ENCODE measurements around the gene CMIP.

Gene CMIP

GRCh38 chr16:81478876-81479511 lies 34.4 kb downstream of the CMIP start:
- DNase-seq (ENCODE audit: low read depth in 2 of 2): no peak

DNA sequence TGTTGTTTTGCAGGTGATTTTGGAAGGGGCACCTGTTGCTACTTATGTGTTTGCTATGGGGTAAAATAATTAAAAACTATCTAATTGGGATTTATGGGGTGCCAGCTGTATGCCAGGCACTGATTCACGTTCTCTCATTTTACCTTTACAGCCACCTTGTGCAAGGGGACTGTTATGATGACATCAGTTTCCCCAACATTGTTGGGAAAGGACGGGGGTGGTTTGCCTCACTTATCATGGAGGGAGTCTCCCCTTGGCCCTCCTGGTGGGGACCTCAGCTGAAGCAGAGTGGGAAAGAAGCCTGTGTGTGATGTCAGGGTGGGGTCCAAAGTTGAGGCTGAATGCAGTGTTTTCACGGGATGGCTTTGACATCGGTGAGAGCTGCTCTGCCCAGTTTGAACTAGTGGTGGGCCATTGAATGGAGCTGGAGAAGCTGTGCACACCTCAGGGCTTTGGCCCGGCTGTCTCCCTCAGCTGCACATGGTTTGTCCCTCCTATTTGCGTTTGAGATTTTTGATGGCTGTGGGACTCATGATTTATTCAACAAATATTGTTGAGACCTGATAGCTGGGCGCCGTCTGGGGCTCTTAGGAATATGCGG lies 36.1 kb downstream of the CMIP start:
- no peak for DNase-seq (ENCODE audit: low read depth in 2 of 2)

GRCh38 chr16:81481207-81481821 lies 36.7 kb downstream of the CMIP start:
- DNase-seq (ENCODE audit: low read depth in 2 of 2): peak in 1 of 2 donors; percentile 21

- no peak for DNase-seq (ENCODE audit: low read depth in 2 of 2)
Measured at GRCh38 chr16:81482329-81483063, 37.9 kb downstream of the CMIP start.

DNA sequence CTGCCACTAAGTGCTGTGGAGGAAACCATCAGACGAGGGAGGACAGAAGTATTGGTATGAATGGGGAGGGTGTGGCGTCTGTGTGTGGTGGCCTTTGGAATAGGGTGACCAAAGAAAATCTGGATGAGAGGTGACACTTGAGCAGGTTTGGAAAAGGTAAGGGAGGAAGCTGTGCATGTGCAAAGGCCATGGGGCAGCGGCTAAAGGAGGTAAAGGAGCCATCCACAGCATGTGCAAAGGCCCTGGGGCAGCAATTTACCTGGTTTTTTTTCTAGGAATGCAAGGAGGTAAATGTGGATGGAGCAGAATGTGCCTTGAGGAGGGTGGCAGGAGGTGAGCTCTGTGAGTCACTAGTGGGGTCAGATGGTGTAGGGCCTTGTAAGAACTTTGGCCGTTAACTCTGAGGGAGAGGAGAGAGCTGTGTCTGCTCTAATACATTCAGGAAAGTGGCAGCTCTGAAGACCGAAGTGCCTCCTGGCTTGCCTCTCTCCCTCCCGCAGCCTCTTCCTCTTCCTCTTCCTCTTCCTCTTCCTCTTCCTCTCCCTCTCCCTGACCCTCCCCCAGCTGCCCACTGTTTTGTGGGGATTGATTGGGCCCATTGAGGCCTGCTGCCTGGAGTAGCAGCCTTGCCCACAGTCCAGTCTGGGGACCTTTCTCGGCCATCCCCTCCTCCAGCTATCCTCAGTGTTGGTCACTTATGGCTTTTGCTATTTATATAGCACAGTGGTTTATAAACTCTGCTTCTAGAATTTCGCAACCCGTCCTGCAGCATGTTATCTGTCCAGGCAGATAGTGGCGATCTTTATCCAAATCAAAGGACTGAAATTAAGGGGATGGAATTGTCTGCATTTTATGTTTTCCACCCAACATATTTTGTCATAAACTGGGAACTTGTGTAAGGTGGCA lies 38.7 kb downstream of the CMIP start:
- DNase-seq (ENCODE audit: low read depth in 2 of 2): no peak

- no peak for DNase-seq (ENCODE audit: low read depth in 2 of 2)
Measured at GRCh38 chr16:81483970-81484595, 39.5 kb downstream of the CMIP start.

- no peak for DNase-seq (ENCODE audit: low read depth in 2 of 2)
Measured at GRCh38 chr16:81484908-81485624, 40.5 kb downstream of the CMIP start.

- no peak for DNase-seq (ENCODE audit: low read depth in 2 of 2)
Measured at GRCh38 chr16:81485824-81486539, 41.4 kb downstream of the CMIP start.

DNA sequence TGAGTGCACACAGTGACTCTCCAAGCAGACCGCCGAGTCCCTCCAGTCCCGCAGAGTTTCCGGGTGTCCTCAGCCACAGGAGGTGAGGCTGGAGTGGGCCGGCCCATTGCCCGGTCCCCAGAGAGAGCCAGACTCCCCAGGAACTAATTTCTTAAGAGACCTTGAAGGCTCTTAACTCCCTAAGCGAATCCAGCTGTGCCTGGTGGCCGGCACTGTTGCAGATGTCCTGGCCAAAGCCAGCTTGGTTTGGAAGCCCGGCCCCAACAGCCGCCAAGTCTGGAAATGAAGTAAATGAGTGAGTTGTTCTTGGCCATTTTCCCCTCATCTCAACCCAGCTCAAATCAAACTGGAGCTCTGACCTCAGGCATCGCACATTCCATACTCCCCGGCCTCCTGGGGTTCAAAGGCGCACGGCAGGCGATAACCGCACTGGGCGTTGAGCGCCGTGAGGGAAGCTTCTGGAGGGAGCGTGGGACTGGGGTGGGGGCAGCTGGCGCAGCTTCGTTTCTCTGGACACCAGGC lies 42.0 kb downstream of the CMIP start:
- DNase-seq (ENCODE audit: low read depth in 2 of 2): no peak

GRCh38 chr16:81487301-81487720 lies 42.7 kb downstream of the CMIP start:
- no peak for DNase-seq (ENCODE audit: low read depth in 2 of 2)

- no peak for DNase-seq (ENCODE audit: low read depth in 2 of 2)
Measured at GRCh38 chr16:81488687-81489411, 44.2 kb downstream of the CMIP start.

DNA sequence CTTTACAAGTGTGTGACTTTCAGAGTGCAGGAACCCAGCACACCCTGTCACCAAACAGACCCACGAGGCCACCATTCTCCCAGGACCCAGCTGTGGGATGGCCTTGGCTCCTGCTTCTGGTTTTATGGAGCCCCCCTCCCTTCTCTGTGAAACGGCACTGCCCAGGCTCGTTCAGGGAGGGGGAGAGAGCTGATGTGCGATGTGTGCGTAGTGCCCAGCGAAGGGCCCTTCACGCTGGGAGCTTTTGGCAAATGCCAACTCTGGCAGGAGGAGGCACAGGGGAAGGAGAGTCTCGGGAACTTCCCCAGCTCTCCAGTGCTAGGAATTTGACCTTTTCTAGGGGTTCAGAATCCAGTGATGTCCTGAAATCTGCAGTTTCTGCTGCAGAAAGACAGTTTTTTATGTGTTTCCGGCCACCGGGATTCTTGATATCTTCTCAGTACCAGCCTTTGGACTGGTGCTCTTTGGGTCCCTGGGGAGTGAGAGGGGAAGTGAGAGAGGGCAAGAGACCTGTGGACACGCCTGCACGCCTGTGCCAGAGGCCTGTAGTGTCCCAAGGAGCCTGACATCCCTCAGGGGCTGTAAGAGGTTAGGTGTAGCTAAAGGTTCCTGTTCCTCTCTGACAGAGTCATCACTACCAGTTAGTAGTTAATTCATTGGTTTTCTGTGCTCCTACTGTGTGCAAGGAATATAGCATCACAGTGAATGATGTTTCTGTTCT lies 45.1 kb downstream of the CMIP start:
- DNase-seq (ENCODE audit: low read depth in 2 of 2): no peak

DNA sequence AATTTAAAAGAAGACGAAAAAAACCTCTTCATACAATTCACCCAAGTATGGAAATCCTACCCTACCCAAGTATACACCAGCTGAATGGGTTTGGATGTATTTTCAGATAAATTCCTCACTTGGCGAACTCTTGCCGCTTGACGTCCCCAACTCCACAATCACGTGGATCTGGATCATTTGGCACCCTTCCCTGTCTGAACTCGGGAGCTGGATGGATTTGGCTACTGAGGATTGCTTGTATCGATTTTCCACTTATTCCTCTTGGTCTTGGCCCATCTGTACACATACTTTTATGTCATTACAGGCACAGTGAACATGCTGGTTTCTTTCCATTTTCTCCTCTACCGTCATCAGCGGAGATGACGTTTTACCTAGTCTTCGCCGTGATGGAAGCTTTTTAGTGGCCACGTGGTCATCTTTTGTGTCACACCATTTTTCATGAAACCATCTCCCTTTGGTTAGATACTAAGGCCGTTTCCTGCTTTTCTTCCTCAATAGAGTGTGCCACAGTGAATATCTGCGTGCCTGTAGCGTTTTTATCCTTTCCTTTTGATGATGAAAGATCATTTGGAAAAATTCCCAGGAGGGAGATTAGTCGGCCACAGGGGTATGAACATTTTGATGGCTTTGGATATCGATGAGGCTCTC lies 47.1 kb downstream of the CMIP start:
- DNase-seq (ENCODE audit: low read depth in 2 of 2): no peak

- no peak for DNase-seq (ENCODE audit: low read depth in 2 of 2)
Measured at GRCh38 chr16:81492311-81492761, 47.7 kb downstream of the CMIP start.

GRCh38 chr16:81492965-81493754 lies 48.6 kb downstream of the CMIP start:
- no peak for DNase-seq (ENCODE audit: low read depth in 2 of 2)

DNA sequence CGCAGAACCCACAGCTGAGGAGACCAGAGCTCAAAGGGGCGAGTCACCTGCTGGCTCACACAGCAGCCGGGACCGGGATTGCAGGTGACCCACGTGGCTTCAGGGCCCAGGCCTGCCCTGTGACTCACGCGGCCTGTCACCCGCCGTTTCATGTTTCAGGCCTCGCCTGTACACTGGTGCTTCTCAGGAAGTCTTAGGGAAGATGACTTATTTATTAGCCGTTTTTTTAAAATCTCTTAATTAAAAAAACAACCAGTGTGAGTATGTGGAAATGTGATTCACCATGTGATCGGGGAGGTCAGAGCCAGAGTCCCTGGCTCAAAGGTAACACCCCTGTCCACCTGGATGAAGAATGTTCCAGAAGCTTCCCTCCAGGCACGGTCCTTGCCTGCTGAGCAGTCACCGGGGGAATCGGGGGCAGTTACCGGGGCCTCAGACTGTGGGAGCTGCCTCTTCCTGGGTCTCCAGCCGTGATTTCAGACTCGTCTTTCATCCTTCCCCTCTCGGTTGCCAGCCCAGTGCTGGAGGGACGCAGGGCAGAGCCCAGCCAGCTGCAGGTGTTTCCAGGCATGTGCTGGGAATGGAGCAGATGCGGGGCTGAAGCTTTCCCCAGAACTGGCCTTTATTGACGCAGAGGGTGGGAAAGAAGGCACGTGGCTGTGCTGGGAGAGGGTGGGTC lies 49.3 kb downstream of the CMIP start:
- peak; percentile 36 to 58 for DNase-seq (ENCODE audit: low read depth in 2 of 2)

All from stimulated activated CD8-positive, alpha-beta memory T cell treated with anti-CD3 and anti-CD28 coated beads, Interleukin-15, amount 100 ng/mL, for 48 hours (primary cell).